HG03139 (cell line): Measurements from ENCODE around the gene EIF1AY.
"Not testable (repeated sequence)": the region's sequence is repeated elsewhere in the genome, so short reads cannot be mapped to it uniquely, and the experiment has no call there.

ENCODE experiments used
- ATAC-seq: cut with Tn5 transposase; IDR thresholded peaks from one replicate; pipeline ENCODE4 v1.9.1; 2021; ENCODE audit not compliant: unreplicated experiment

EIF1AY gene, protein sequence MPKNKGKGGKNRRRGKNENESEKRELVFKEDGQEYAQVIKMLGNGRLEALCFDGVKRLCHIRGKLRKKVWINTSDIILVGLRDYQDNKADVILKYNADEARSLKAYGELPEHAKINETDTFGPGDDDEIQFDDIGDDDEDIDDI

DNA sequence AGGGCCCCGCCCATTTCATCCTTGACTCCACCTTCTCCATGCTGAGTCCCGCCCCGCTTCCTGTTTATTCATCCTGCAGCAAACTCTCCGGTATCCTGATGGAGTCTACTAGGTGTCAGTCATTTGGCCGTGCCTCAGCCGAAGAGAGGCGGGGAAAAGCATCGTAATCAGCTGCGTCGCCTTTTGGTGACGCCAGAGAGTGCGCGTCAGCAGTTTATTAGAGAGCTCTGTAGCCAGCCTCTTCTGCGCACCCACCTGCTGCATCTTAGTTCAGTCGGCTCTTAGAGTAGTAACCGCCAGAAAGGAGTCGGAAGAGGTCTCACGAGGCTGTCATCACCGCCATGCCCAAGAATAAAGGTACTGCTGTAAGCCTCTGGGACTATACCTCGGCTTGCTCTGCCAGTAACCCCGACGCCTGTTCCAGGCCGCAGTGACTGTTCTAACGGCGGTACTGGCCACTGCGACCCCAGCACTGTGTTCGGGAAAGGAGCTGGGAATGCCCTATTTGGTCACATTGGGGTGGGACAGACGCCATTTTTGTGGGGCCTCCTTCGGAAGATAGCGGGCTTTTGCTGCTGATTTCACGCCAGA lies at the start of gene EIF1AY:
Gene EIF1AY (plus strand): TSS at position 246 of the 591 bp plus-strand sequence. CDS start 96 bp downstream, at position 342.
- ATAC-seq, result peak; percentile 92

- no peak for ATAC-seq
Observed at GRCh38 chrY:20528435-20528834, 47.1 kb upstream of the EIF1AY start.

DNA sequence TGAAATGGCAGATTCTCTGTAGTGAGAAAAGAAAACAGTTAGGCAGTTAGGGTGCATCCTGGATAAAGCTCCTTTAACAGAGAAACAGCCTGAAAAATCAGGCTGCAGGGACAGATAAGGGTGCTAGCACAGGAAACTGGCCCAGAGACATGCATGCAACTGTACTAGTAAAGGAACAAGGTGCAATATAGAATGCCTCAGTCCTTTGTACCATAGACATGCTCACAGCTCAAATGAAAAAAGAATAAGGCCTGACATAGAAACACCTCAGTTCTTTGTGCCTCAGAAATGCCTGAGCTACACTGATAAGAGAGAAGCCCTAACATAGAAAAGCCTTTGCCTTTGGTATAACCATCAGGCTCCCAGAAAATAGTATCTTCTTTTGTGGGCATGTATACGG lies 37.4 kb upstream of the EIF1AY start:
- no peak for ATAC-seq

DNA sequence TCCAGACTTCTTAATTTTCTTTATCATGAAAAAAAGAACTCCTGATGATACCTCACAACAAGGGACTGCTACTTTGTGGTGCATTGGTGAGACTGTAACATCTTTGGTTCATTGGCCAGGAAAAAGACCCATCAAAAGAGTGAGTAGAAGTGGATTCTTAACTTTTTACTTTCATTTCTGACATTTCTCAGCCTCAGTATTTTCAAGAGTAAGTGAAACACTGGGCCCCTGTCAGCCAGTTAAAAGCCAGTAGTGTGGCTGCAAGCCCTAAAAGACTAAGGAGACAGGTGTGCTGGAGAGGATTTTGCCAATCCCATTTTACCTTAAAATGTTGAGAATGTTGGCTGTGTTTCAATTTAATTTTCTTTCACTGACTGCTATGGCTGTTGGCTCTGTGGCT lies 36.6 kb upstream of the EIF1AY start:
- ATAC-seq, result no peak

DNA sequence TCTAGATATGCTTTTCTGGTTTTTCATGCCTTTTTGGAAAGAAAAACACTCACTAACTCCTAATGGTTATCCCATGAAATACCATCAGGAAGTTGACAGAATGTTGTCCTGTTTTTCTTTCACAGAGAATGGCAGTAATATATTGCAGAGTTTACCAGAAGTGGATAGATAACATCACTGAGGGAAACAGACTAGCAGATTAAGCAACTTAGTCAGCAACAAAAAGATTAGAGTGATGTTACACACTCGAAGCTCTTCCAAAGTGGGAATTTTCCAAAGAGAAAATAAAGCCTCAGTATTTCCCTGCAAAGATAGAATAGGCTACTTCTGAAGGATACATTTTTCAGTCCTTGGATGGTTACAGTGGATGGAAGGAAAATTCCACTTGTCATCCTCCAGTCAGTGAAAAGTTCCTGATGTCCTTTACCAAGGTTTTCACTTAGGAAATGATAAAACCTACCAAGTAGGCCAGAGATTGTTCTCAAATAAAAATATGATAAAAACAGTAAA lies 31.1 kb upstream of the EIF1AY start:
- ATAC-seq, result no peak

DNA sequence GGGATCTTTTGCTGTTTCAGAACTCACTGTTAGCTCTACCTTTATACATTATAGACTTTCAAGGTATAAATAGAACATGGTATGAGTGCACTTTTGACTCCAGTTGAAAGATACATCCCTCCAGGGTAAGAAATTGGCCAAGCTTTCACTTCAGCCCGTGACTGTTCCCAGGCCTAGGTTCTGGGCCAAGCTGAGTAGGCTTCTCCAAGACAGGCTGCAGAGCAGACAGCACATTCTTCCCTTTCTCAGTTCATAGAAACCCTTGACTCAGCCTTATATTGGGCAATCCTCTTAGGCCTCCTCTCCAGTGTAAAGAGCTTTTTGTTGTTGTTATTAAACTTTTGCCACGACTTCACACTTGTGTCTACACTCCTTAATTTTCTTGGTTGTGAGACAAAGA lies 29.5 kb upstream of the EIF1AY start:
- ATAC-seq, result no peak

- ATAC-seq, result no peak
Observed at GRCh38 chrY:20549289-20549688, 26.3 kb upstream of the EIF1AY start.

DNA sequence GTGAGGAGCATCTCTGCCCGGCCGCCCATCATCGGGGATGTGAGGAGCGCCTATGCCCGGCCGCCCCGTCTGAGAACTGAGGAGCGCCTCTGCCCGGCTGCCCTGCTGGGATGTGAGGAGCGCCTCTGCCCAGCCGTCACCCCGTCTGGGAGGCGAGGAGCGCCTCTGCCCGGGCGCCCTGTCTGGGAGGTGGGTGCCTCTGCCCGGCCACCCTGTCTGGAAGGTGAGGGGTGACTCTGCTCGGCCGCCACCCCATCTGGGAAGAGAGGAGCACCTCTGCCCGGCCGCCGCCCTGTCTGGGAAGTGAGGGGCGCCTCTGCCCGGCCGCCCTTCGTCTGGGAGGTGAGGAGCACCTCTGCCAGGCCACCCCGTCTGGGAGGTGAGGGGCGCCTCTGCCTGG lies 23.7 kb upstream of the EIF1AY start:
- ATAC-seq, result no peak

DNA sequence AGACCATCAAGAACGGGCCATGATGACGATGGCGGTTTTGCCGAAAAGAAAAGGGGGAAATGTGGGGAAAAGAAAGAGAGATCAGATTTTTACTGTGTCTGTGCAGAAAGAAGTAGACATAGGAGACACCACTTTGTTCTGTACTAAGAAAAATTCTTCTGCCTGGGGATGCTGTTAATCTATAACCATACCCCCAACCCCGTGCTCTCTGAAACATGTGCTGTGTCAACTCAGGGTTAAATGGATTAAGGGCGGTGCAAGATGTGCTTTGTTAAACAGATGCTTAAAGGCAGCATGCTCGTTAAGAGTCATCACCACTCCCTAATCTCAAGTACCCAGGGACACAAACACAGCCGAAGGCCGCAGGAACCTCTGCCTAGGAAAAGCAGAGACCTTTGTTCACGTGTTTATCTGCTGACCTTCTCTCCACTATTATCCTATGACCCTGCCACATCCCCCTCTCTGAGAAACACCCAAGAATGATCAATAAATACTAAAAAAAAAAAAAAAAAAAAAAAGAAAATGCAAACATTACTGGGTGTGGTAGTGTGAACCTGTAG lies 22.7 kb upstream of the EIF1AY start:
- not testable (repeated sequence) for ATAC-seq

- no peak for ATAC-seq
Observed at GRCh38 chrY:20555820-20556219, 19.8 kb upstream of the EIF1AY start.

GRCh38 chrY:20558677-20559076 lies 16.9 kb upstream of the EIF1AY start:
- ATAC-seq, result no peak

DNA sequence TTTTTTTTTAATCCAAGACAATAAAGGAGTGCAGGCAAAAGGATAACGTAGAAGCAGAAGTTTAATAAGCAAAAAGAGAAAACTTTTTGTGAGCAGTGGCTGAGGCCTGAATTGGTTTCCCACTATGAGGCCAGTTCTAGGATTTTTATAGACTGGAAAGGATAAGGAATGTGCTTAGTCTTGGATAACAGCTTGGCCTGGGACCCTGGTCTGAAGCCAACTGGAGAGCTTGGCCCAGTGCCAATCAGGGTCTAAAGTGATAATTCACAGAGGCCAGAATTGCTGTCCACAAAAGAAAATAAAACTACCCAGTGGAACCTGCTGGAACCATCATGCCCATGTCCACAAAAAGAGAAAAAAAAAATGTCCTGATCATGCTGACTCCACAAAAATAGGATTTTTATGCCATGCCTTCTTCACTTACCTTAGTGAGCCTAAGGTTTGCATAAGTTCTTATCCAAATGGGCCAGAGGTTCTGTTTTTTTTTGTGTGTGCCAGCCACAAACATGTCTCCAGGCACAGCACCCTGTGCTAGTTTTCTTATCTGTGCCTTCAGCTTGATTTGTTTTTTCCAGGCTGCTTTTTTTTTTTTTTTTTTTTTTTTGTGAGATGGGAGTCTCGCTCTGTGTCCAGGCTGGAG lies 15.6 kb upstream of the EIF1AY start:
- no peak for ATAC-seq

DNA sequence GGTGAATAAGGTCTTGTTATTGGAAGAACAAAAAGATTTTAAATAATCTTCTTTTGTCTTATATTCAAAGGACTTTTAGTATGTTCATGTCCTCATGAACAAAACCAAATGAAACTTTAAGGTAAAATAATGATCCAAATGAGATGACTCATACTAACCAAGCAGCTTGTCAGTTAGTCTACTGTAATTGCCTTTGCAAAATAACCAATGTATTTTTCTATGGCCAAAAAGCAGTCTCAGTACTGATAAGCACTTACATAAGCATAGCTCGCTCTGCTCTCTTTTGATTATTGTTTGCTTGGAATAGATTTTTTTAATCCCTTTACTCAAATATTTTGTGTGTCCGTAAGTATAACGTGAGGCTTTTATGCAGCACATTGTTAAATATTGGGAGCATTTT lies 4.3 kb upstream of the EIF1AY start:
- ATAC-seq, result no peak

DNA sequence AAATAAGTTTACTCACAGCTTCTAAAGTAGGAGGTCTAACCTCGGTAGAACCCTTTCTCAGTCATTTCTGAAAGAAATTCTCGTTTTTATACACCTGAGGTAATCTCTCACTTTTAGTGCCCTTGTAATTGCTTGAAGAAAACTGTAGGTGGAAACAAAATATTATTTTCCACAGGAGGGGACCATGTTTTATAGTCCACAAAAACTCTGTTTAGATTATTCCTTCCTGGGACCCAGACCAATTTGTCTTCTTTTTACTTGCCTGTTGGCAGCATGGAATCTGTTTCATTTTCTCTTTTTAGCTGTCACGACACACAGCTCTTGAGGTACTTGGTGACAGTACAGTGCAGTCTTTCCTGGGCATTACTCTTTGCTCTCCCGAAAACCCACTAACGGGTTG lies 930 bp downstream of the EIF1AY start:
- no peak for ATAC-seq

DNA sequence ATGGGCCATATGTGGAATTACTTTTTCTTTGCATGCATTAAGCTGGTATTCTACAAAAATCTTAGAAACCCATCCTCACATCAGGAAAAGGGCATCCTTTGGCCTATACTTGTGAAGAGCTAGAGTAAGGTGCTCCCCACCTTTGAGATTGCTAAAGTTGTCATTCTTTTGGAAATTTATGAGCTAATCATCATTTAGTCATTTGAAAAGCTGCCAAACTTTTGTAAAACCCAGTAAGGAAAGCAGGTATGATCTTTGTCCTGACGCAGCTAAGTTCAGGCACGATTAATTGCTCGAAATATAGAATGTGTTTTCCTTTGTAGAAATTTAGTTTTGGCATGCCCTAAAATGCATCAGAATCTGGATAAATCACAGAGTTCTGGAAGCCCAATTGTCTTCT lies 2.6 kb downstream of the EIF1AY start:
- ATAC-seq, result no peak

GRCh38 chrY:20581687-20582086 lies 6.1 kb downstream of the EIF1AY start:
- no peak for ATAC-seq

DNA sequence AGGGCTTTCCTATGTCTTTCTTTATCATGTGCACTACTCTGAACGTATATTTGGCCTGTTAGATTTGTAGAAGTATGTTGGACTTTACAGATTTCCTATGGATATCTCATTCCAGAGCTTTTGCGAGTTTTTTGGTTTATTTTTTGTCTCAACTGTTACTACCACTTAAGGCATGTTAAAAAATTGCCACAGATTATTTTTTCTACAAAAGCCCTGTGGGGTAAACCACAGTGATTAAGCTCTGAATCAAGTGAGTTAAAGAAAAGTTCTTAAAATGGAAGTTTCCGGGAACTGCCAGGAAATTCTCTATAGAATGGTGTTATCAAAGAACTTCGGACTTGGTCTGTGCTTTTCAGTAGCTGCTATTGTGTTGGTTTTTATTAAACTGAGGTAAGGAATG lies 10.6 kb downstream of the EIF1AY start:
- ATAC-seq, result no peak
